HG03097 (cell line): ENCODE results near the gene MAP3K14.
"Not testable (repeated sequence)": the region's sequence is repeated elsewhere in the genome, so short reads cannot be mapped to it uniquely, and the experiment has no call there.

Experiments used
- ATAC-seq: cut with Tn5 transposase; IDR thresholded peaks from one replicate; pipeline ENCODE4 v1.9.1; 2021; ENCODE audit not compliant: unreplicated experiment, low FRiP score

MAP3K14 gene

GRCh38 chr17:45316434-45317110 lies at the start of gene MAP3K14:
MAP3K14 (minus strand) TSS chr17:45317020; CDS start chr17:45290745, 26,275 bp downstream.
- ATAC-seq: peak; percentile 13

- ATAC-seq: no peak
Observed at GRCh38 chr17:45366049-45366448, 49.2 kb upstream of the MAP3K14 start.

GRCh38 chr17:45364531-45365390 lies 47.9 kb upstream of the MAP3K14 start:
- no peak for ATAC-seq

GRCh38 chr17:45363498-45363897 lies 46.7 kb upstream of the MAP3K14 start:
- no peak for ATAC-seq

GRCh38 chr17:45361976-45362375 lies 45.2 kb upstream of the MAP3K14 start:
- no peak for ATAC-seq

GRCh38 chr17:45361451-45361850 lies 44.6 kb upstream of the MAP3K14 start:
- ATAC-seq: no peak

- ATAC-seq: no peak
Observed at GRCh38 chr17:45357364-45357997, 40.7 kb upstream of the MAP3K14 start.

GRCh38 chr17:45355087-45355486 lies 38.3 kb upstream of the MAP3K14 start:
- ATAC-seq: no peak

- no peak for ATAC-seq
Observed at GRCh38 chr17:45353043-45353442, 36.2 kb upstream of the MAP3K14 start.

- no peak for ATAC-seq
Observed at GRCh38 chr17:45351831-45352230, 35.0 kb upstream of the MAP3K14 start.

GRCh38 chr17:45347444-45347843 lies 30.6 kb upstream of the MAP3K14 start:
- ATAC-seq: no peak

GRCh38 chr17:45346216-45347015 lies 29.6 kb upstream of the MAP3K14 start:
- no peak for ATAC-seq

- ATAC-seq: no peak
Observed at GRCh38 chr17:45345554-45346215, 28.9 kb upstream of the MAP3K14 start.

- ATAC-seq: no peak
Observed at GRCh38 chr17:45345246-45345553, 28.4 kb upstream of the MAP3K14 start.

- not testable (repeated sequence) for ATAC-seq
Observed at GRCh38 chr17:45343967-45344664, 27.3 kb upstream of the MAP3K14 start.

GRCh38 chr17:45342871-45343526 lies 26.2 kb upstream of the MAP3K14 start:
- ATAC-seq: no peak

GRCh38 chr17:45342306-45342705 lies 25.5 kb upstream of the MAP3K14 start:
- ATAC-seq: no peak

- no peak for ATAC-seq
Observed at GRCh38 chr17:45341533-45342158, 24.8 kb upstream of the MAP3K14 start.
